SK-N-SH treated with all-trans-retinoic acid at 6 μM for 48 hours (cell line): ENCODE results near the gene HS3ST4.

Experiments used
- CSDC2 ChIP-seq: fragments of 250-450 bp; sonication (Bioruptor Pico); IDR thresholded peaks from 2 replicates; pipeline ENCODE4 v1.5.0; 2020; ENCODE audit warnings: mild to moderate bottlenecking, moderate library complexity
- ESRRG ChIP-seq: fragments of 250-450 bp; sonication (Bioruptor Pico); IDR thresholded peaks from 2 replicates; pipeline ENCODE4 v1.6.1; 2021; ENCODE audit warnings: mild to moderate bottlenecking
- TOX ChIP-seq: fragments of 250-450 bp; sonication (Bioruptor Pico); IDR thresholded peaks from 2 replicates; pipeline ENCODE4 v1.8.0; 2021; ENCODE audit warnings: mild to moderate bottlenecking, moderate library complexity, borderline replicate concordance
- ZC3H10 ChIP-seq: fragments of 250-450 bp; sonication (Bioruptor Pico); IDR thresholded peaks from 2 replicates; pipeline ENCODE4 v1.5.1; 2021; ENCODE audit warnings: mild to moderate bottlenecking, moderate library complexity
- ZFP3 ChIP-seq: fragments of 250-450 bp; sonication (Bioruptor Pico); IDR thresholded peaks from 2 replicates; pipeline ENCODE4 v1.5.0; 2020; ENCODE audit warnings: mild to moderate bottlenecking, moderate library complexity
- ZFP30 ChIP-seq: fragments of 450-650 bp; formaldehyde crosslinking; IDR thresholded peaks from 2 replicates; pipeline ENCODE4 v1.5.0; 2022; ENCODE audit warnings: mild to moderate bottlenecking, moderate library complexity
- TF ChIP-seq, protein P1 (sequence below): fragments of 250-450 bp; sonication (Bioruptor Pico); IDR thresholded peaks from 2 replicates; pipeline ENCODE4 v1.8.0; 2020; ENCODE audit warnings: mild to moderate bottlenecking, moderate library complexity, borderline replicate concordance
- TF ChIP-seq, protein P2 (sequence below): fragments of 250-450 bp; sonication (Bioruptor Pico); IDR thresholded peaks from 2 replicates; pipeline ENCODE4 v1.5.1; 2020; ENCODE audit warnings: low read depth, mild to moderate bottlenecking, moderate library complexity

DNA sequence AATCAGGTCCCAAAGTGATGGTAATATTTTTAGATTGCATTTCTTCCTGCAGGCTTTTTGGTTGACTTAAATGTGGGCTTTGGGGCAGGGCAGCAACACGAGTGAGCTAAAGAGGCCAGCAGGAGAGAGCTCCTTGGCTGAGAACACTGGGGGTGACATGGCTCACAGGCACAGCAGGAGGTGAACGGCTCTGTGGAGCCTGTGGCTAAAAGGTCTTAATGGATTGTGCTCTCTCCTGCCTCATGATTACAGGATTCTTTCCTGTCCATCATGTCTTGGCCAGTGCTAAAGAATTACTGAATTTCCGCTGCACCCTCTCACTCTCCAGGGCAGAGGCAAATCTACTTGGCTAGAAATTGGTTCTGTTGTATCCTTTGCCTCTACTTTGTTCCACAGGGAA lies 366.6 kb downstream of the HS3ST4 start:
- TF ChIP-seq, protein P1, sequence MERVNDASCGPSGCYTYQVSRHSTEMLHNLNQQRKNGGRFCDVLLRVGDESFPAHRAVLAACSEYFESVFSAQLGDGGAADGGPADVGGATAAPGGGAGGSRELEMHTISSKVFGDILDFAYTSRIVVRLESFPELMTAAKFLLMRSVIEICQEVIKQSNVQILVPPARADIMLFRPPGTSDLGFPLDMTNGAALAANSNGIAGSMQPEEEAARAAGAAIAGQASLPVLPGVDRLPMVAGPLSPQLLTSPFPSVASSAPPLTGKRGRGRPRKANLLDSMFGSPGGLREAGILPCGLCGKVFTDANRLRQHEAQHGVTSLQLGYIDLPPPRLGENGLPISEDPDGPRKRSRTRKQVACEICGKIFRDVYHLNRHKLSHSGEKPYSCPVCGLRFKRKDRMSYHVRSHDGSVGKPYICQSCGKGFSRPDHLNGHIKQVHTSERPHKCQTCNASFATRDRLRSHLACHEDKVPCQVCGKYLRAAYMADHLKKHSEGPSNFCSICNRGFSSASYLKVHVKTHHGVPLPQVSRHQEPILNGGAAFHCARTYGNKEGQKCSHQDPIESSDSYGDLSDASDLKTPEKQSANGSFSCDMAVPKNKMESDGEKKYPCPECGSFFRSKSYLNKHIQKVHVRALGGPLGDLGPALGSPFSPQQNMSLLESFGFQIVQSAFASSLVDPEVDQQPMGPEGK (CRISPR knock-in tag): no peak
- TF ChIP-seq ZC3H10 (no peak), ZFP3 (CRISPR knock-in tag) (no peak), ZFP30 (CRISPR knock-in tag) (no peak), CSDC2 (CRISPR knock-in tag) (no peak), ESRRG (CRISPR knock-in tag) (no peak), TOX (CRISPR knock-in tag) (no peak)
- TF ChIP-seq, protein P2, sequence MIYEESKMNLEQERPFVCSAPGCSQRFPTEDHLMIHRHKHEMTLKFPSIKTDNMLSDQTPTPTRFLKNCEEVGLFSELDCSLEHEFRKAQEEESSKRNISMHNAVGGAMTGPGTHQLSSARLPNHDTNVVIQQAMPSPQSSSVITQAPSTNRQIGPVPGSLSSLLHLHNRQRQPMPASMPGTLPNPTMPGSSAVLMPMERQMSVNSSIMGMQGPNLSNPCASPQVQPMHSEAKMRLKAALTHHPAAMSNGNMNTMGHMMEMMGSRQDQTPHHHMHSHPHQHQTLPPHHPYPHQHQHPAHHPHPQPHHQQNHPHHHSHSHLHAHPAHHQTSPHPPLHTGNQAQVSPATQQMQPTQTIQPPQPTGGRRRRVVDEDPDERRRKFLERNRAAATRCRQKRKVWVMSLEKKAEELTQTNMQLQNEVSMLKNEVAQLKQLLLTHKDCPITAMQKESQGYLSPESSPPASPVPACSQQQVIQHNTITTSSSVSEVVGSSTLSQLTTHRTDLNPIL (CRISPR knock-in tag): no peak
